ENCODE measurements around the gene RMDN2. TPM values are rescaled to one million over a fixed set of nuclear protein-coding genes. Genes with fewer than 3 reads are reported as not detected.

The RMDN2 gene
- total RNA-seq, 2 donors from 2014 or later: 3.9 to 4.9 TPM

- H3K36me3 Mint-ChIP-seq (ENCODE audit: low read depth): no peaks in the 10 kb centered on the region
- no peak overlapping the region for H3K27ac ChIP-seq (ENCODE audit: low read depth, low read length)
- no peaks in the 10 kb centered on the region for H3K27me3 Mint-ChIP-seq (ENCODE audit: insufficient read depth)
- no peaks in the 10 kb centered on the region for H3K36me3 ChIP-seq (ENCODE audit: control insufficient read depth, insufficient read depth, low read length)
- H3K4me1 Mint-ChIP-seq: peaks cover 10% of the 10 kb centered on the region
- no peak overlapping the region for H3K27ac Mint-ChIP-seq
- H3K4me1 ChIP-seq (ENCODE audit: control insufficient read depth, insufficient read depth, low read length): no peaks in the 10 kb centered on the region
- no peak overlapping the region for H3K4me3 ChIP-seq (ENCODE audit: low read length)
- no peak overlapping the region for H3K9ac ChIP-seq (ENCODE audit: extremely low read depth, low read length, poor library complexity, severe bottlenecking)
- DNase-seq: no peak
- H3K9me3 Mint-ChIP-seq: peaks cover 15% of the 10 kb centered on the region
- H3K27me3 ChIP-seq (ENCODE audit: control insufficient read depth, insufficient read depth, low read length, poor library complexity, severe bottlenecking): no peaks in the 10 kb centered on the region
- no peak overlapping the region for H3K4me3 Mint-ChIP-seq
- no peak for TF ChIP-seq CTCF (conservative IDR thresholded peaks at IDR 0.05)
- no peaks in the 10 kb centered on the region for H3K9me3 ChIP-seq (ENCODE audit: control insufficient read depth, low read length)
These were observed 26.6 kb upstream of the RMDN2 start for GRCh38 chr2:37898448-37898847.

- no peaks in the 10 kb centered on the region for H3K9me3 ChIP-seq (ENCODE audit: control insufficient read depth, low read length)
- no peaks in the 10 kb centered on the region for H3K27me3 Mint-ChIP-seq (ENCODE audit: insufficient read depth)
- H3K27ac ChIP-seq (ENCODE audit: low read depth, low read length): no peak overlapping the region
- H3K9ac ChIP-seq (ENCODE audit: extremely low read depth, low read length, poor library complexity, severe bottlenecking): no peak overlapping the region
- H3K36me3 Mint-ChIP-seq (ENCODE audit: low read depth): no peaks in the 10 kb centered on the region
- no peak overlapping the region for H3K27ac Mint-ChIP-seq
- peaks cover 6% of the 10 kb centered on the region for H3K4me1 Mint-ChIP-seq
- H3K27me3 ChIP-seq (ENCODE audit: control insufficient read depth, insufficient read depth, low read length, poor library complexity, severe bottlenecking): no peaks in the 10 kb centered on the region
- no peak for DNase-seq
- H3K9me3 Mint-ChIP-seq: peaks cover 15% of the 10 kb centered on the region
- H3K4me3 Mint-ChIP-seq: no peak overlapping the region
- no peaks in the 10 kb centered on the region for H3K36me3 ChIP-seq (ENCODE audit: control insufficient read depth, insufficient read depth, low read length)
- no peak for TF ChIP-seq CTCF (conservative IDR thresholded peaks at IDR 0.05)
- no peak overlapping the region for H3K4me3 ChIP-seq (ENCODE audit: low read length)
- H3K4me1 ChIP-seq (ENCODE audit: control insufficient read depth, insufficient read depth, low read length): no peaks in the 10 kb centered on the region
These were observed 22.1 kb upstream of the RMDN2 start for GRCh38 chr2:37902991-37903390.

GRCh38 chr2:37904425-37904824, 20.7 kb upstream of the RMDN2 start:
- H3K36me3 ChIP-seq (ENCODE audit: control insufficient read depth, insufficient read depth, low read length): no peaks in the 10 kb centered on the region
- WGBS, 2 experiments (ENCODE audit: insufficient coverage in 1 of 2, insufficient read length in 1 of 2): 86 to 90% methylated on average over 2 of the region's 3 CpGs

More at GRCh38 chr2:37904425-37904824, 20.7 kb upstream of the RMDN2 start:
- DNase-seq: no peak
- Mint-ChIP-seq H3K9me3 (peaks cover 15% of the 10 kb centered on the region), H3K27me3 (ENCODE audit: insufficient read depth) (no peaks in the 10 kb centered on the region), H3K27ac (no peak overlapping the region), H3K4me3 (no peak overlapping the region), H3K36me3 (ENCODE audit: low read depth) (no peaks in the 10 kb centered on the region), H3K4me1 (peaks cover 6% of the 10 kb centered on the region)
- Histone ChIP-seq H3K9ac (ENCODE audit: extremely low read depth, low read length, poor library complexity, severe bottlenecking) (no peak overlapping the region), H3K27ac (ENCODE audit: low read depth, low read length) (no peak overlapping the region), H3K4me1 (ENCODE audit: control insufficient read depth, insufficient read depth, low read length) (no peaks in the 10 kb centered on the region), H3K4me3 (ENCODE audit: low read length) (no peak overlapping the region), H3K9me3 (ENCODE audit: control insufficient read depth, low read length) (no peaks in the 10 kb centered on the region), H3K27me3 (ENCODE audit: control insufficient read depth, insufficient read depth, low read length, poor library complexity, severe bottlenecking) (no peaks in the 10 kb centered on the region)
- no peak for TF ChIP-seq CTCF (conservative IDR thresholded peaks at IDR 0.05)
